Measurements from ENCODE around the gene MROH2B.

DNA sequence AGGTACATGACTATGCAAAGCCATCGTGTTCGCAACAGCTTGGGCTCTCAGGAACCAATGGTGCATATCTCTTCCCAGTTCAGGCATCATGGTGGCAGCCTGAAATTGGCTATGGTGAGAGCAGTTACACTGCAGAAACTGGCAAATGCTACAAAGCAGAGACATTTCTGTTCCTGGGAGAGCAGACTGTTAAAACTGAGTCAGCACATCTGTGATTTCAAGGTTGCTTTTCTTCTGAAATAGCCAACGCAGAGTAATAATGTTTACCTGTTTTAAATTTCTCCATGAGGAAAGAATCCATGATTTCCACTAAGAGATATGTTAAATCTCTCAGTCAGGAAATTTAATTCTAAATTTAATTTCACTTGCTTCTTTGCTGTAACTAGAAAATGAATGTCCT lies 114.1 kb downstream of the MROH2B start:
- TF ChIP-seq RAD21 (IDR thresholded peaks at IDR 0.05; ENCODE audit: low read depth): no peak
- no peak for TF ChIP-seq EGR1 (IDR thresholded peaks at IDR 0.05; ENCODE audit: low read depth)
- no peak for TF ChIP-seq EZH2 (IDR thresholded peaks at IDR 0.05)
- no peak for TF ChIP-seq FOSL1 (IDR thresholded peaks at IDR 0.05; ENCODE audit: low read depth)
- no peak for TF ChIP-seq POLR2AphosphoS5 (IDR thresholded peaks at IDR 0.05; ENCODE audit: low read depth, low read length)
- TF ChIP-seq YY1 (IDR thresholded peaks at IDR 0.05; ENCODE audit: extremely low read depth, insufficient replicate concordance, low read depth, low read length): no peak
- no peak for TF ChIP-seq SIN3A (IDR thresholded peaks at IDR 0.05; ENCODE audit: low read depth)
- no peak for TF ChIP-seq POLR2A (IDR thresholded peaks at IDR 0.05; ENCODE audit: borderline replicate concordance, extremely low read depth, insufficient read depth, insufficient read length)
- TF ChIP-seq, protein P1, sequence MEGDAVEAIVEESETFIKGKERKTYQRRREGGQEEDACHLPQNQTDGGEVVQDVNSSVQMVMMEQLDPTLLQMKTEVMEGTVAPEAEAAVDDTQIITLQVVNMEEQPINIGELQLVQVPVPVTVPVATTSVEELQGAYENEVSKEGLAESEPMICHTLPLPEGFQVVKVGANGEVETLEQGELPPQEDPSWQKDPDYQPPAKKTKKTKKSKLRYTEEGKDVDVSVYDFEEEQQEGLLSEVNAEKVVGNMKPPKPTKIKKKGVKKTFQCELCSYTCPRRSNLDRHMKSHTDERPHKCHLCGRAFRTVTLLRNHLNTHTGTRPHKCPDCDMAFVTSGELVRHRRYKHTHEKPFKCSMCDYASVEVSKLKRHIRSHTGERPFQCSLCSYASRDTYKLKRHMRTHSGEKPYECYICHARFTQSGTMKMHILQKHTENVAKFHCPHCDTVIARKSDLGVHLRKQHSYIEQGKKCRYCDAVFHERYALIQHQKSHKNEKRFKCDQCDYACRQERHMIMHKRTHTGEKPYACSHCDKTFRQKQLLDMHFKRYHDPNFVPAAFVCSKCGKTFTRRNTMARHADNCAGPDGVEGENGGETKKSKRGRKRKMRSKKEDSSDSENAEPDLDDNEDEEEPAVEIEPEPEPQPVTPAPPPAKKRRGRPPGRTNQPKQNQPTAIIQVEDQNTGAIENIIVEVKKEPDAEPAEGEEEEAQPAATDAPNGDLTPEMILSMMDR (IDR thresholded peaks at IDR 0.05 in 2 of 3, conservative IDR thresholded peaks at IDR 0.05 in 1 of 3; ENCODE audit: borderline replicate concordance in 1 of 3, insufficient read depth in 1 of 3, low read depth in 2 of 3, low read length in 2 of 3): no peak
- TF ChIP-seq, protein P2, sequence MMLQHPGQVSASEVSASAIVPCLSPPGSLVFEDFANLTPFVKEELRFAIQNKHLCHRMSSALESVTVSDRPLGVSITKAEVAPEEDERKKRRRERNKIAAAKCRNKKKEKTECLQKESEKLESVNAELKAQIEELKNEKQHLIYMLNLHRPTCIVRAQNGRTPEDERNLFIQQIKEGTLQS (IDR thresholded peaks at IDR 0.05): no peak

Data from HCT116 (cell line).